T-helper 17 cell (primary cell): ENCODE data around the gene TUT1. TPM values are rescaled to one million over a fixed set of nuclear protein-coding genes. Genes with fewer than 3 reads are reported as not detected.
A peak's percentile ranks its signal among the peaks of the same experiment; 100 is the strongest.
"Not testable (repeated sequence)": the region's sequence is repeated elsewhere in the genome, so short reads cannot be mapped to it uniquely, and the experiment has no call there.

Experiments
- ATAC-seq: fragments of 150-1000 bp; cut with Tn5 transposase; 2 replicates; pipeline ENCODE4 v1.10.0; 2021; ENCODE audit warnings: mild to moderate bottlenecking, moderate library complexity
- DNase-seq, 3 donors: peaks; one replicate each; pipeline versions ENCODE4 v3.0.0 to v3.0.0-alpha.2; 2020 to 2021
- H3K9me3 ChIP-seq: one replicate; pipeline ENCODE4 v1.7.0; 2013; ENCODE audit warnings: low read length, mild to moderate bottlenecking; ENCODE audit not compliant: control insufficient read depth, poor library complexity, severe bottlenecking
- H3K27ac Mint-ChIP-seq: one replicate; pipeline ENCODE4 v1.8.0; 2022; ENCODE audit warnings: mild to moderate bottlenecking, moderate library complexity, mixed read lengths
- H3K27me3 Mint-ChIP-seq: one replicate; pipeline ENCODE4 v1.8.0; 2022; ENCODE audit warnings: mixed read lengths
- H3K36me3 Mint-ChIP-seq: one replicate; pipeline ENCODE4 v1.8.0; 2022; ENCODE audit warnings: low read depth, mixed read lengths
- H3K4me1 Mint-ChIP-seq: one replicate; pipeline ENCODE4 v1.8.0; 2022; ENCODE audit warnings: mild to moderate bottlenecking, mixed read lengths
- H3K4me3 Mint-ChIP-seq: one replicate; pipeline ENCODE4 v1.8.0; 2022; ENCODE audit warnings: mild to moderate bottlenecking, moderate library complexity, mixed read lengths
- total RNA-seq, 4 donors: library from RNA in 2 of 4; stranded (reverse) in 2 of 4; gene quantifications; one replicate each; pipeline ENCODE4 v1.2.3 and lab custom pipeline; 2022 to 2026

The TUT1 gene
- total RNA-seq (10 to 100 TPM; 20.9 to 23.2 TPM), total RNA-seq (lab: John Stamatoyannopoulos, UW) (8.1 to 8.7 reads per million in 2 donors)

DNA sequence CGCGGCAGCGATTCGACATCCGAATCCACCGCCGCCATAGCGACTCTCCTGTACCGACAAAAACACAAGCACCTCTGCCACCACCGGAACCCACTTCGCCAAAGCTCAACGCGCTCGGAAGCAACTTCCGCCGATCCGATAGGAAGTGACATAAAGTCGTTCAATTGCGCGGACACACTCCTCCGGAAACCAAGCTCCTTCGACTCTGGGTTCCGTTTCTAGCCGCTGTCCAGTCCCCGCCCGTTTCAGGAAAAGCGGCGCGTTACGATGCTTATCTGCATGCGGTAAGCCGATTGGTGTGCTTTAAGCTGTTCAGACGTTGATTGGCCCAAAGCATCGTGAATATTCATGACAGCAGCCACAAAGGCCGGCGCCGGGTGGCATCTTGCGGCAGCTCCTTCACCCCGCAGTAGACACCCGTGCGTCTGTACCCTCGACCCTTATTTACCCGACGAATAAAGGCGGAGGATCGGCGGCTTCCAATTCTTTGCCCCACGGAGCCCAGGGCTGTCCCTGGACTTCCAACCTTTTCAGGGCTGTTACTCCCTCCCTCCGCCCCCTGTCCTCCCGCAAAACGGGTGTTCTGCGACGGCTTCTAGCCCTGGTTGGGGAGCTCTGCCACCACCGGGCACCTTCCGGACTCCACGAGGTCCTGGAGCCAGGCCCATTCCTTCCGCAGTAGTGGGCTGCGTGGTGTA is at the start of gene TUT1:
TUT1 (minus strand) TSS at position 76 of the 698 bp plus-strand sequence; CDS start at position 38, 38 bp downstream.
- ATAC-seq (peak; percentile 91), DNase-seq (peak; percentile 80 to 93 (median 90))
- Mint-ChIP-seq H3K27me3 (no peaks in the 10 kb centered on the region), H3K4me3 (peak within 1 kb of the TSS; percentile 96), H3K36me3 (no peaks in the 10 kb centered on the region), H3K4me1 (peaks cover 29% of the 10 kb centered on the region), H3K27ac (peak within 1 kb of the TSS; percentile 95)
- no peaks in the 10 kb centered on the region for H3K9me3 ChIP-seq

GRCh38 chr11:62632492-62632891 is 41.2 kb upstream of the TUT1 start:
- Mint-ChIP-seq H3K27me3 (no peaks in the 10 kb centered on the region), H3K4me3 (no peak overlapping the region), H3K4me1 (peaks cover 9% of the 10 kb centered on the region), H3K36me3 (peaks cover 11% of the 10 kb centered on the region), H3K27ac (peak overlapping the region; percentile 73)
- H3K9me3 ChIP-seq: no peaks in the 10 kb centered on the region
- ATAC-seq (no peak), DNase-seq (no peak)

DNA sequence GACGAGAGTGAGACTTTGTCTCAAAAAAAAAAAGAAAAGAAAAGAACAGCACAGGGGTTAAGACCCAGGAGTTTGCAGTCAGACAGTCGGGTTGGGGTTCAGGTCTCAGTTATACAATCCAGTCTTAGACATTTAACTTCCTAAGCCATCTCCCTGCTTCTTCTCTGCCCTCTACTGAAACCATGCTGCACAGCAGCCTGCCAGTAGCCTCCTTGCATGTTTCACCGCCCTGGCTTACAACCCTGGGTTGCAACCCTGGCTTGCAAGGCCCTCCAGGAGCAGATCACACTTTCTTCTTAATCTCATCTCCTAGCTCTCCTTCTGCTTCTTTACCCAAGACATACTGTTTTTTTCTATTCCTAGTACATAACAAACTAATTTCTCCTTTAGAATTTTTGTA is 36.4 kb upstream of the TUT1 start:
- H3K27me3 Mint-ChIP-seq: no peaks in the 10 kb centered on the region
- ATAC-seq (no peak), DNase-seq (no peak)
- no peaks in the 10 kb centered on the region for H3K9me3 ChIP-seq
- H3K36me3 Mint-ChIP-seq: peaks cover 10% of the 10 kb centered on the region
- no peak overlapping the region for H3K4me3 Mint-ChIP-seq
- peak overlapping the region; percentile 49 for H3K27ac Mint-ChIP-seq
- H3K4me1 Mint-ChIP-seq: peaks cover 8% of the 10 kb centered on the region

DNA sequence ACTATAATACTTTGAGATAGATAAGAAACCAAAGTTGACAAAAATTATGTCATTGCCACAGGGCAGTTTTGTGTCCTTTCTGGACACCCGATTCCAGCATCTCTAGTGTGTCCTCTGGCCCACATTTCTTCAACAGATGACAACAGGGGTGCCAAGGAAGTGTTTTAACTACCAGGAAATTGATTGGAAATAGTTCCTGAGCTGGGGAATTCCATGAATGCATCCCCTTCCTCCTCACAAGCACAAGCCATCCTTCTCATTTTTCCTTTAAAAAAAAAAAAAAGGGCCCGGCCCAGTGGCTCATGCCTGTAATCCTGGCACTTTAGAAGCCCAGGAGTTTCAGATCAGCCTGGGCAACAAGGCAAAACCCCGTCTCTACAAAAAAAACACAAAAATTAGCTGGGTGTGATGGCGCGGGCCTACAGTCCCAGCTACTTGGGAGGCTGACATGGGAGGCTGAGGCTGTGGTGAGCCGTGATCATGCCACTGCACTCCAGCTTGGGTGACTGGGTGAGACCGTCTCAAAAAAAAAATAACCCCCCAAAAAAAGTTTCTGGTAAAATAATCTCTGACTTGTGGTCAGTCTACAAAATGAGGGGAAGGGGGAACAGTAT is 31.3 kb upstream of the TUT1 start:
- H3K36me3 Mint-ChIP-seq: peaks cover 4% of the 10 kb centered on the region
- peaks cover 21% of the 10 kb centered on the region for H3K4me1 Mint-ChIP-seq
- H3K27me3 Mint-ChIP-seq: no peaks in the 10 kb centered on the region
- H3K4me3 Mint-ChIP-seq: peak overlapping the region; percentile 92
- no peak for DNase-seq
- ATAC-seq: no peak
- no peaks in the 10 kb centered on the region for H3K9me3 ChIP-seq
- peak overlapping the region; percentile 97 for H3K27ac Mint-ChIP-seq

DNA sequence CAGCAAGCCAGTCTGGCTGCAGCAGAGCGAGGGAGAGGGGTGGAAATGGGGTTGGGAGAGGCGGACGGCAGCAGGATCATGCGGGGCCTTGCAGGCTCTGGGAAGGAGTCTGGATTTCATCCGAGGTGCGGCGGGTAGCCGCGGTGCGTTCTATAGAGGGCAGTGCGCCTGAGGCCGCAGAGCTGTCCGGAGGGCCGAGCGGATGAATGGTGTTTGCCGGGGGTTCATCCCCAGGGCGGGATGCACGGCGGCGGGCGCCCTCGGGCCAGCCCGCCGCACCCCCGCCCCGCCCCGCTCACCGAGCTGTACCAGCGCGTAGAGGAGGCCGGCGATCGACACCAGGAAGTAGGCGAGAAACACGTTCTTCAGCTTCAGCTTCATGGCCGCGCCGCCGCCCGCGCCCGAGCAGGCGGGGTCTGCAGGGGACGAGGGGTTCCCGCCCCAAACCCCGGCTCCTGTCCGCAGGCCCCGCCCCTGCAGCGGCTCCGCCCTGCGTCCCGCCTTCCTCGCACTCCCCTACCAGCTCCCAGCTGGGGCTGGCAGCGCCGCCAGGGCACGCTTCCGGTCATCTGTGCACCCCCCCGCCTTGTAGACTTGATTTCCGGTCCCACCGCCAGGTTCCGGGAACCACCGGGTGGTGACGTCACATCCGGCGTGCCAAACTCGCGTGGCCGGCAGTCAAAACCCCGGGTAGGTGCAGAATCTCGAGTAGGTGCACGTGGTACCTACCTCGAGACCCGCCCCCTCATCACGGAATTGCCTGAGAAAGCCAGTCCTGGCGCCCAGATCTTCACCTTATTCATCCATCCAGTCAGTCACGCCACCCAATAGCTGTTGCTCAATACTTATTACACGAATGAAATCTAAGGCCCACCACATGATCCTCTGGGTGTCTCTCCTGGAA is 30.5 kb upstream of the TUT1 start, which contains the start of gene B3GAT3:
B3GAT3 (minus strand) TSS at position 420 of the 904 bp plus-strand sequence; CDS start at position 381, 39 bp downstream.
- Mint-ChIP-seq H3K27me3 (no peaks in the 10 kb centered on the region), H3K36me3 (no peaks in the 10 kb centered on the region), H3K27ac (peak within 1 kb of the TSS; percentile 97), H3K4me1 (peaks cover 17% of the 10 kb centered on the region), H3K4me3 (peak within 1 kb of the TSS; percentile 99)
- H3K9me3 ChIP-seq: no peaks in the 10 kb centered on the region
- DNase-seq (peak; percentile 91 to 95 (median 93)), ATAC-seq (peak; percentile 87)

DNA sequence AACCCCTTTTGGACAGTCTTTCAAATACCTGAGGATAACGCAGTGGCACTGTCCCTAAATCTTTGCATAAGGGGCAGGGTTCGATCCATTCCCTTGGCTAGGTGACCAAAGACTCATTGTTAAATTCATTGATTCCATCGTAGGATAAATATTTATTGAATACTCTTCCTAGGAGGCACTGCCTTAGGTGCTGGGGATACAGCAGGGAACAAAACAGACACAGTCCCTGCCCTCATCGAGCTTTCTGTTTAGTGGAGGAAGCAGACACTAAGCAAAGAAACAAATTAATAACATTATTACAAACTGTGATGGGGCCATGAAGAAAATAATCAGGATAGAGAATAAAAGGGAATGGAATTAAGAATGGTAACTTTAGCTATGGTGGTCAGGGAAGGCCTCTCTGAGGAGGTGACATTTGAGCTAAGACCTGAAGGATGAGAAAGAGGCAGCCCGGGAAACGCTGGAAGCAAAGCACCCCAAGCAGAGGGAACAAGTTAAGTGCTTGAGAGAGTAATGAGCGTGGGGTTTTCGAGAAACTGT is 29.8 kb upstream of the TUT1 start:
- Mint-ChIP-seq H3K4me3 (peak overlapping the region; percentile 99), H3K27me3 (no peaks in the 10 kb centered on the region)
- no peaks in the 10 kb centered on the region for H3K9me3 ChIP-seq

GRCh38 chr11:62616957-62617356 is 25.6 kb upstream of the TUT1 start:
- not testable (repeated sequence) for H3K27ac Mint-ChIP-seq, H3K27me3 Mint-ChIP-seq, DNase-seq, H3K36me3 Mint-ChIP-seq, H3K9me3 ChIP-seq, H3K4me3 Mint-ChIP-seq, ATAC-seq
- peaks cover 25% of the 10 kb centered on the region for H3K4me1 Mint-ChIP-seq

More for the DNA sequence above, 29.8 kb upstream of the TUT1 start:
- DNase-seq (no peak), ATAC-seq (no peak)
- peaks cover 17% of the 10 kb centered on the region for H3K4me1 Mint-ChIP-seq
- no peaks in the 10 kb centered on the region for H3K36me3 Mint-ChIP-seq
- peak overlapping the region; percentile 97 for H3K27ac Mint-ChIP-seq

DNA sequence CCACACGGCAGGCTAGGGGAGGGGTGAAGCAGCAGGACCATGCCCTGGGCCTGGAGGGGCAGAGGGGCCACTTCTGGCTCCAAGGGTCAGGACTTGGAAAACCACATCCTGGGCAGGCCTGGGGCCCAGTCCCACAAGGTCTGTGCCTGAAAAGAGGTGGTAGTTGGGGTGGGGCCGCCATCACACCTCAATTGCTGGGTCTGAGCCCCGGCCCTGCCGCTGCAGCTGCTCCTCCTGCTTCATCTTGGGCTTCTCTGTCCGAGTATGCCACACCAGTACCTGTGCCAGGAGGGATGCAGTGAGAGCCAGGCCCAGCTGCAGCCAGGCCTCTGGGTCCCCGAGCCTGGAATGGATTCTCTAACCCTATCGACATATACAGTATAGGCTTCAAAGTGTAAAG is 24.2 kb upstream of the TUT1 start:
- no peaks in the 10 kb centered on the region for H3K9me3 ChIP-seq
- H3K27ac Mint-ChIP-seq: no peak overlapping the region

DNA sequence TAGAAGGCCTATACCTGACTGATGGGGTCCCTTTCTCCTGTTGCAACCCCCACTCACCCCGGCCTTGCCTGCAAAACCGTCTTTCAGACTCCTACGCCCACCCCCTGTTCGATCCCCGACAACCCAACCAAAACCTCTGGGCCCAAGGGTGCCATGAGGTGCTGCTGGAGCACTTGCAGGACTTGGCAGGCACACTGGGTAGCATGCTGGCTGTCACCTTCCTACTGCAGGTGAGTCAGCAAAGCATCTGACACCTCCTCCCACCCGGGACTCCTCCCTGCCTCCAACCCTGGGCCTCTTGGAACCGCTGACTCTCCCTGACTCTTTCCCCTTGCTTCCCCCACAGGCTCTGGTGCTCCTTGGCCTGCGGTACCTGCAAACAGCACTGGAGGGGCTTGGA is 23.0 kb upstream of the TUT1 start:
- H3K9me3 ChIP-seq: no peaks in the 10 kb centered on the region
- Mint-ChIP-seq H3K27ac (peak overlapping the region; percentile 57), H3K27me3 (no peaks in the 10 kb centered on the region), H3K36me3 (no peaks in the 10 kb centered on the region), H3K4me1 (peaks cover 31% of the 10 kb centered on the region), H3K4me3 (peak overlapping the region; percentile 73)
- DNase-seq: no peak
- no peak for ATAC-seq

More for the DNA sequence above, 24.2 kb upstream of the TUT1 start:
- DNase-seq (no peak), ATAC-seq (no peak)
- no peaks in the 10 kb centered on the region for H3K27me3 Mint-ChIP-seq
- H3K36me3 Mint-ChIP-seq: no peaks in the 10 kb centered on the region
- peaks cover 26% of the 10 kb centered on the region for H3K4me1 Mint-ChIP-seq
- no peak overlapping the region for H3K4me3 Mint-ChIP-seq

GRCh38 chr11:62613291-62613778 is 22.0 kb upstream of the TUT1 start:
- DNase-seq: no peak
- Mint-ChIP-seq H3K4me1 (peaks cover 33% of the 10 kb centered on the region), H3K4me3 (peak overlapping the region; percentile 81), H3K36me3 (no peaks in the 10 kb centered on the region), H3K27ac (peak overlapping the region; percentile 57), H3K27me3 (no peaks in the 10 kb centered on the region)
- no peaks in the 10 kb centered on the region for H3K9me3 ChIP-seq
- no peak for ATAC-seq

- H3K4me3 Mint-ChIP-seq: peak within 1 kb of the TSS; percentile 100
- no peaks in the 10 kb centered on the region for H3K36me3 Mint-ChIP-seq
- no peaks in the 10 kb centered on the region for H3K9me3 ChIP-seq
- peak; percentile 79 to 89 (median 82) for DNase-seq
- no peaks in the 10 kb centered on the region for H3K27me3 Mint-ChIP-seq
- H3K4me1 Mint-ChIP-seq: peaks cover 38% of the 10 kb centered on the region
- peak; percentile 82 for ATAC-seq
- H3K27ac Mint-ChIP-seq: peak within 1 kb of the TSS; percentile 99
Measured at GRCh38 chr11:62612366-62613290, 21.3 kb upstream of the TUT1 start, which contains the start of the genes EML3 and ROM1. Gene EML3 (minus strand): TSS chr11:62612775. CDS start chr11:62612457, 318 bp downstream. Gene ROM1 (plus strand): TSS chr11:62613257. CDS start chr11:62613282, 25 bp downstream.
